Sciatic nerve (tissue), 2 donors: ENCODE data around the gene LANCL2. TPM values are rescaled to one million over a fixed set of nuclear protein-coding genes. Genes with fewer than 3 reads are reported as not detected.
A peak's percentile ranks its signal among the peaks of the same experiment; 100 is the strongest.
"Not testable (repeated sequence)": the region's sequence is repeated elsewhere in the genome, so short reads cannot be mapped to it uniquely, and the experiment has no call there.

Experiments used
- ATAC-seq: fragments of 200-7000 bp; cut with Tn5 transposase; one replicate; pipeline ENCODE4 v1.9.1; 2020; ENCODE audit warnings: mild to moderate bottlenecking, moderate library complexity
- DNase-seq: peaks from one replicate; pipeline ENCODE4 v3.0.0-alpha.2; 2020; ENCODE audit warnings: low spot score
- intact Hi-C: fragments of 100-400 bp; cut with DNase I; formaldehyde crosslinking; loops from one replicate; pipeline ENCODE4 v1.14.2; 2022
- total RNA-seq: library from RNA; stranded (reverse); fragmentation: NEBNext Ultra II Directional; extraction: Animal tissue kit (Norgen Biotek cat#: 25700); gene quantifications from one replicate; pipeline ENCODE4 v1.2.1, GENCODE V29; 2021
- donor health status: DM: no; HTN: no; CAD: no.
- donor health status: DM: no; HTN: no; CAD: no.

The LANCL2 gene
- total RNA-seq, 1 donor from 2014 or later = 9.3 TPM

GRCh38 chr7:55352947-55353273 lies 12.2 kb upstream of the LANCL2 start:
- ATAC-seq, DNase-seq, intact Hi-C loops: not testable (repeated sequence)

- no peak for DNase-seq
- ATAC-seq = no peak
- intact Hi-C loops = no loop called here
Observed at GRCh38 chr7:55360486-55360885, 4.7 kb upstream of the LANCL2 start.

- intact Hi-C loops = no loop called here
- ATAC-seq = no peak
- no peak for DNase-seq
Observed at GRCh38 chr7:55361560-55361959, 3.6 kb upstream of the LANCL2 start.

- intact Hi-C loops = no loop called here
- ATAC-seq (no peak), DNase-seq (no peak)
Observed at GRCh38 chr7:55362927-55363326, 2.2 kb upstream of the LANCL2 start.

GRCh38 chr7:55363386-55364170 lies 1.6 kb upstream of the LANCL2 start:
- intact Hi-C loops = no loop called here
- ATAC-seq (no peak), DNase-seq (no peak)

GRCh38 chr7:55365675-55366460 lies 731 bp downstream of the LANCL2 start:
- DNase-seq (peak; percentile 95), ATAC-seq (peak; percentile 98)
- intact Hi-C loops = no loop called here

- no peak for DNase-seq
- peak; percentile 44 for ATAC-seq
- intact Hi-C loops = no loop called here
Observed at GRCh38 chr7:55366461-55367070, 1.4 kb downstream of the LANCL2 start.

GRCh38 chr7:55367283-55367840 lies 2.2 kb downstream of the LANCL2 start:
- no peak for DNase-seq
- intact Hi-C loops = no loop called here

GRCh38 chr7:55369427-55370400 lies 4.6 kb downstream of the LANCL2 start:
- no peak for DNase-seq
- no peak for ATAC-seq
- intact Hi-C loops = no loop called here

More at GRCh38 chr7:55367283-55367840, 2.2 kb downstream of the LANCL2 start:
- ATAC-seq = no peak

GRCh38 chr7:55374213-55374612 lies 9.1 kb downstream of the LANCL2 start:
- intact Hi-C loops = no loop called here
- ATAC-seq (no peak), DNase-seq (no peak)

GRCh38 chr7:55375237-55375636 lies 10.1 kb downstream of the LANCL2 start:
- ATAC-seq = no peak
- intact Hi-C loops = no loop called here
- no peak for DNase-seq

- intact Hi-C loops = no loop called here
- ATAC-seq (no peak), DNase-seq (no peak)
Observed at GRCh38 chr7:55377162-55377817, 12.2 kb downstream of the LANCL2 start.

GRCh38 chr7:55379285-55379684 lies 14.1 kb downstream of the LANCL2 start:
- intact Hi-C loops = no loop called here
- ATAC-seq (no peak), DNase-seq (no peak)

- DNase-seq = no peak
- intact Hi-C loops = no loop called here
- ATAC-seq = no peak
Observed at GRCh38 chr7:55381189-55381588, 16.1 kb downstream of the LANCL2 start.

- DNase-seq (no peak), ATAC-seq (no peak)
- intact Hi-C loops = no loop called here
Observed at GRCh38 chr7:55381696-55382095, 16.6 kb downstream of the LANCL2 start.

GRCh38 chr7:55382251-55382650 lies 17.1 kb downstream of the LANCL2 start:
- DNase-seq (no peak), ATAC-seq (no peak)
- intact Hi-C loops = no loop called here

GRCh38 chr7:55386541-55386940 lies 21.4 kb downstream of the LANCL2 start:
- ATAC-seq = no peak
- no peak for DNase-seq
- intact Hi-C loops = no loop called here
